HG03108 (cell line): ENCODE measurements around the gene CRACR2A.

Source experiments
- ATAC-seq: cut with Tn5 transposase; IDR thresholded peaks from one replicate; pipeline ENCODE4 v1.9.1; 2021; ENCODE audit warnings: moderate library complexity; ENCODE audit not compliant: unreplicated experiment

The CRACR2A gene

GRCh38 chr12:3571724-3572123 is 181.2 kb downstream of the CRACR2A start:
- no peak for ATAC-seq

- no peak for ATAC-seq
Observed at GRCh38 chr12:3571323-3571722, 181.6 kb downstream of the CRACR2A start.

GRCh38 chr12:3568695-3569094 is 184.2 kb downstream of the CRACR2A start:
- no peak for ATAC-seq

GRCh38 chr12:3565985-3566384 is 186.9 kb downstream of the CRACR2A start:
- ATAC-seq = no peak
